ENCODE results near the gene ASPRV1. TPM values are rescaled to one million over a fixed set of nuclear protein-coding genes. Genes with fewer than 3 reads are reported as not detected.

Gene ASPRV1
- total and polyA plus RNA-seq, 3 donors from 2014 or later: 3.5 to 9.2 (median 8.2) TPM

DNA sequence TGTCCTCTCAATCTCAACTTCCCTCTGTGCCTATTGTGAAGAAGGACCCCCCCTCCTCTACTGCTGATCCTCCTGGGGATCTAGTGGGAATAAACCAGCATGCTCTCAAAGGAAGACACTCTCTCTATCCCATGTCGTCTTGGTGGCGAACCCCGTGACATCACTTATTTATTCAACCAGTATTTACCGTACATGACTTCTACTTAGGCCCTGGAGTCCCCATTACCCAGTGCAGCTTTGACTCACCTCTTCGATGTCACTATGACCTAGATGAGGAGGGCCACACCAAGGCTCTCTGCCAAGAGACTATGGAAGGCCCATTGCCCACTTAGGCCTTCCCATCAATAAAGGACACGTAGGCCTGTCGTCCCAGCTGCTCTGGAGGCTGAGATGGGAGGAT is 16.7 kb downstream of the ASPRV1 start:
- no peaks in the 10 kb centered on the region for H3K27me3 ChIP-seq
- 96 to 98% methylated on average over 7 of the region's 7 CpGs for WGBS, 2 donors

DNA sequence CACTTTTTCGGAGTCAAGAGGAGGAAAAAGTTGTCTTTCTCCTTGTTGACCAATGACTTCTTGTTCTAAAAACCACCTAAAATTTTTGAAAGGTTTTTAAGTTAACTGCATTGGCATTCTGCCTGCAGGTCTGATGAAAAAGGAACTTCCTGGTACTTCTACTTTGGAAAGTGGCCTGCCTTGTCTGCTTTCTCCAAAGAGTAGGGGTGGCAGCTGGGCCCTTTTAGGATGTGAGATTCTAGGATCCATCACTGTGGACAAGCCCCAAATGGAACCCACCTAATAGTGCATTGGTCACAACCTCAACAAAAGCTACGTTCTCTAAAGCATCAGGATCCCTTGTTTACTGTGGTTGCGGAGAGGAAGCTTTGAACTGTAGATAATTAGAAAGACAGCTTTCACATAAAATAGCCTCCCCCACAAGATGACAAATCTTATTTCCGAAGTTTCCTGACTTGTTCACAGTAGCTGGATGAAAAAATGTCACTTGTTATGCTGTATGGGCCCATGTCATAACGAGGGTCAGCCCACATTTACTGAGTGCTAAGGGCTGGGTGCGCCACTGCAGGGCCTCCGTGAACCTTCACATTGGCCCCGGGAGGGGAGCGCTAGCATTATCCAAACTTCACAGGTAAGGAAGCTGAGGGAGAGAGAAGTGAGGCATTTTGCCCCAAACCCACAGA is 17.4 kb downstream of the ASPRV1 start:
- H3K9me3 ChIP-seq: no peaks in the 10 kb centered on the region
- TF ChIP-seq, protein P1, sequence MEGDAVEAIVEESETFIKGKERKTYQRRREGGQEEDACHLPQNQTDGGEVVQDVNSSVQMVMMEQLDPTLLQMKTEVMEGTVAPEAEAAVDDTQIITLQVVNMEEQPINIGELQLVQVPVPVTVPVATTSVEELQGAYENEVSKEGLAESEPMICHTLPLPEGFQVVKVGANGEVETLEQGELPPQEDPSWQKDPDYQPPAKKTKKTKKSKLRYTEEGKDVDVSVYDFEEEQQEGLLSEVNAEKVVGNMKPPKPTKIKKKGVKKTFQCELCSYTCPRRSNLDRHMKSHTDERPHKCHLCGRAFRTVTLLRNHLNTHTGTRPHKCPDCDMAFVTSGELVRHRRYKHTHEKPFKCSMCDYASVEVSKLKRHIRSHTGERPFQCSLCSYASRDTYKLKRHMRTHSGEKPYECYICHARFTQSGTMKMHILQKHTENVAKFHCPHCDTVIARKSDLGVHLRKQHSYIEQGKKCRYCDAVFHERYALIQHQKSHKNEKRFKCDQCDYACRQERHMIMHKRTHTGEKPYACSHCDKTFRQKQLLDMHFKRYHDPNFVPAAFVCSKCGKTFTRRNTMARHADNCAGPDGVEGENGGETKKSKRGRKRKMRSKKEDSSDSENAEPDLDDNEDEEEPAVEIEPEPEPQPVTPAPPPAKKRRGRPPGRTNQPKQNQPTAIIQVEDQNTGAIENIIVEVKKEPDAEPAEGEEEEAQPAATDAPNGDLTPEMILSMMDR (IDR thresholded peaks at IDR 0.05): no peak
- no peak for TF ChIP-seq POLR2A (IDR thresholded peaks at IDR 0.05)
- whole genome bisulfite sequencing, 2 donors: 80 to 89% methylated on average over 9 of the region's 9 CpGs
- H3K4me1 ChIP-seq: peaks cover 8% of the 10 kb centered on the region
- H3K27me3 ChIP-seq: no peaks in the 10 kb centered on the region
- no peak overlapping the region for H3K27ac ChIP-seq
- no peak overlapping the region for H3K4me3 ChIP-seq
- intact Hi-C loops (cut with DNase I; ENCODE audit: low total_unique reads): no loop called here
- DNase-seq: no peak
- H3K36me3 ChIP-seq (ENCODE audit: low read depth, missing control alignments): no peaks in the 10 kb centered on the region

More for the DNA sequence above, 16.7 kb downstream of the ASPRV1 start:
- DNase-seq: no peak
- intact Hi-C loops (cut with DNase I; ENCODE audit: low total_unique reads): no loop called here
- Histone ChIP-seq H3K4me1 (peaks cover 8% of the 10 kb centered on the region), H3K27ac (no peak overlapping the region), H3K36me3 (ENCODE audit: low read depth, missing control alignments) (no peaks in the 10 kb centered on the region), H3K4me3 (no peak overlapping the region), H3K9me3 (no peaks in the 10 kb centered on the region)
- TF ChIP-seq, protein P1 (IDR thresholded peaks at IDR 0.05): no peak
- TF ChIP-seq POLR2A (IDR thresholded peaks at IDR 0.05): no peak

DNA sequence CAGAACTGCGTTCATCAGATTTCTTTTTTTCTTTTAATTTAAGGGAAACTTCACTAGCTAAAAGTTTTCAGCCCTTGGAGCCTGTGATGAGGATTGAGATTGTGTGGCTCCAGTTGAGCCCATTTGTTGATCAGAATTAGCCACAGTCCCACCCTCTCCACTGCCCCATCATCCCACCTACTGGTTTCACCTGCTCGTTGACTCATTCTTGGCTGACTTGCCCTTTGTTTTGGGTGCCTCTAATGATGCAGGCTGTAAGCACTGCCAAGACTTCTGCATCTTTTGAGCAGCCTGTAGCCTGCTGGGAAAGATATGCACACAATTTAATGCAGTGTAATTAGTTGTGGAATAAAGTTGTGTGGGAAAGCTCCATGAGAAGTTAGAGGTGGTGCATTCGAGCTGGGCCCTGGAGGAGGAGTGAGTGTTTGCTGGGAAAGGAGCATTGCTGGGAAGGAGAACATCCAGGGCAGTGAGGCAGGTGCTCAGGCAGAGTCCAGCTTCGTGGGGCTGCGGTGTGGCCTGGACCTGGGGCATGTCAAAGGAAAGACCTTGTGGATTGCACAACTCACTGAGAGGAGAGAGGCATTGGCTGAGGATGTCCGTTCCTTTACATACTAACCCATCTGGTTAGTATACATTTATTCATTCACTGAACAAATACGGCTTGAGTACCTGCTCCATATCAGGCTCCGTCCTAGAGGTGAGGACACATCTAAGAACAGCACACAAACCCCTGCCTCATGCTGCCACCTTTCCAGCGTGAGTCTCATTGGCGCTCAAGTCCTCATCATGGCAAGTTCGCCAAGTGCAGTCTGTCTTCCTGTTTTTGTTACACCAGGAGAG is 18.2 kb downstream of the ASPRV1 start:
- intact Hi-C loops (cut with DNase I; ENCODE audit: low total_unique reads): no loop called here
- no peak overlapping the region for H3K27ac ChIP-seq
- H3K27me3 ChIP-seq: no peaks in the 10 kb centered on the region
- no peak for DNase-seq
- no peak overlapping the region for H3K4me3 ChIP-seq
- 89 to 90% methylated on average over 11 of the region's 11 CpGs for WGBS, 2 donors
- no peak for TF ChIP-seq POLR2A (IDR thresholded peaks at IDR 0.05)
- no peaks in the 10 kb centered on the region for H3K9me3 ChIP-seq
- peaks cover 5% of the 10 kb centered on the region for H3K4me1 ChIP-seq
- no peaks in the 10 kb centered on the region for H3K36me3 ChIP-seq (ENCODE audit: low read depth, missing control alignments)

DNA sequence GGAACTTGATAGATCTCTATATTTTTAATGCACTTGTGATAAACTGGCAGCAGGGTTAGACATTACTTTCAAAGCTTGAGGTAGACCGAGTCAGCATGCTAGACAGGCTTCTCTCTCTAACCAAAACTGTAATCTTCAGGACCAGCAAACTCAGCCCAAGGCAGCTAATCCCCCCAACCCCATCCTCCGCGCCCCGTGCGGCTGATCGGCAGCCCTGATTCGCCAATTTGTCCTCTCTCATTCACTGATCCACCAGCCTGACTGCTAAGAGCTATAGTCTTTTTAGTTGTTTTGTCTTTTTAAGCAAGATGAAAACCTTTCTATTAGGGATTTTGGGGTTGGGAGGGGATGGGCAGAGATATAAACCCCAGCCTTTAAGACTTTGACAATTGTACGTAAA is 20.7 kb downstream of the ASPRV1 start:
- H3K36me3 ChIP-seq (ENCODE audit: low read depth, missing control alignments): no peaks in the 10 kb centered on the region
- intact Hi-C loops (cut with DNase I; ENCODE audit: low total_unique reads): no loop called here
- H3K9me3 ChIP-seq: no peaks in the 10 kb centered on the region
- H3K4me3 ChIP-seq: no peak overlapping the region
- no peaks in the 10 kb centered on the region for H3K27me3 ChIP-seq
- no peaks in the 10 kb centered on the region for H3K4me1 ChIP-seq
- H3K27ac ChIP-seq: no peak overlapping the region
- 93 to 96% methylated on average over 8 of the region's 8 CpGs for WGBS, 2 donors
- TF ChIP-seq, protein P1 (IDR thresholded peaks at IDR 0.05): no peak
- no peak for TF ChIP-seq POLR2A (IDR thresholded peaks at IDR 0.05)
- DNase-seq: no peak

DNA sequence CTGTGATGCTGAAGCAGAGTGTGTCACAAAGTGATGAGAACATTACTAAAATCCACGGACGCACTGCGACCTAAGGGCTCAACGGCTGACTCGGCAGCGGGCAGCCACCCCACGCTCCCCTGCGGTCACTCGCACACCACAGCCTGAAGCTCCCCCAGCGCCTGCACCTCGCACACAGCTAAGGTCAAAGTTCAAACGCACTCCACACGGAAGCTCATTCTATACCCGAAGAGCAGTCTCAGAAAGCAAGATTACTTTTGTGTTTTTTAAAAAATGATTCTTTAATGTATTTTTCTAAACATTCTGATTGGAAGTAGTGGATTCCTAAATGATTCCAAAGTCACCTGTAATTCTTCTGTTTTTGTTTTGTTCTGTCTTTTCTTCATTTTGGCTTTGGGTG is 21.7 kb downstream of the ASPRV1 start:
- WGBS, 2 donors: 65 to 84% methylated on average over 14 of the region's 14 CpGs

More for the DNA sequence above, 21.7 kb downstream of the ASPRV1 start:
- Histone ChIP-seq H3K27me3 (no peaks in the 10 kb centered on the region), H3K4me1 (no peaks in the 10 kb centered on the region), H3K36me3 (ENCODE audit: low read depth, missing control alignments) (no peaks in the 10 kb centered on the region), H3K27ac (no peak overlapping the region), H3K4me3 (no peak overlapping the region), H3K9me3 (no peaks in the 10 kb centered on the region)
- DNase-seq: no peak
- TF ChIP-seq, protein P1 (IDR thresholded peaks at IDR 0.05): no peak
- TF ChIP-seq POLR2A (IDR thresholded peaks at IDR 0.05): no peak
- intact Hi-C loops (cut with DNase I; ENCODE audit: low total_unique reads): no loop called here

Measured in testis (tissue), 3 donors.